H1 (cell line): ENCODE results near the gene IQCH. TPM values are rescaled to one million over a fixed set of nuclear protein-coding genes. Genes with fewer than 3 reads are reported as not detected.

Experiments used
- CTCF ChIA-PET: fragments of 300-600 bp; sonication (Branson Sonifier 250); formaldehyde crosslinking; loops from one replicate; lab custom pipeline; 2021; ENCODE audit not compliant: partially characterized antibody; lab: Charles Lee
- POLR2A ChIA-PET: fragments of 300-600 bp; sonication (Branson Sonifier 250); formaldehyde crosslinking; loops from one replicate; lab custom pipeline; 2021; ENCODE audit warnings: inconsistent platforms; ENCODE audit not compliant: partially characterized antibody; lab: Charles Lee
- DNase-seq, 2 experiments: peaks; one replicate each; pipeline versions ENCODE4 v3.0.0 to v3.0.0-alpha.2; 2010 to 2022; ENCODE audit warnings: low spot score in 2 of 2, low read depth in 1 of 2, mixed read lengths in 1 of 2
- FAIRE-seq: peaks from 2 replicates; lab custom pipeline; 2011; peaks lifted over from hg19 to GRCh38; lab: Jason Lieb, UNC
- H2AFZ ChIP-seq: 2 replicates; pipeline ENCODE4 v1.8.1; 2012; ENCODE audit warnings: low read length, inconsistent platforms
- H2AK5ac ChIP-seq: 2 replicates; pipeline ENCODE4 v1.6.1; 2013; ENCODE audit warnings: low read depth, low read length
- H2BK120ac ChIP-seq: replicated peaks from 2 replicates; pipeline ENCODE3; 2013; ENCODE audit warnings: low read depth, low read length, inconsistent platforms
- H2BK12ac ChIP-seq: 2 replicates; pipeline ENCODE4 v1.6.1; 2013; ENCODE audit warnings: low read depth, low read length
- H2BK15ac ChIP-seq: 2 replicates; pipeline ENCODE4 v1.6.1; 2013; ENCODE audit warnings: low read length
- H2BK20ac ChIP-seq: 2 replicates; pipeline ENCODE4 v1.6.1; 2013; ENCODE audit warnings: low read length
- H2BK5ac ChIP-seq: 2 replicates; pipeline ENCODE4 v1.6.1; 2013; ENCODE audit warnings: low read depth, low read length
- H3K14ac ChIP-seq: 2 replicates; pipeline ENCODE4 v1.6.1; 2013; ENCODE audit warnings: inconsistent platforms; ENCODE audit not compliant: insufficient read length
- H3K18ac ChIP-seq: 2 replicates; pipeline ENCODE4 v1.6.1; 2013; ENCODE audit warnings: low read length; ENCODE audit errors: extremely low read depth
- H3K23ac ChIP-seq: 2 replicates; pipeline ENCODE4 v1.6.1; 2013; ENCODE audit warnings: inconsistent platforms; ENCODE audit not compliant: insufficient read length
- H3K23me2 ChIP-seq: 2 replicates; pipeline ENCODE4 v1.6.1; 2013; ENCODE audit warnings: low read depth, low read length
- H3K27ac ChIP-seq: 2 replicates; pipeline ENCODE4 v1.6.1; 2011; ENCODE audit warnings: low read depth, low read length, inconsistent platforms
- H3K27me3 ChIP-seq, 4 experiments: replicated peaks in 1 of 4; 1 replicate in 1 of 4; 2 replicates in 3 of 4; pipeline versions ENCODE4 v1.6.1 to v1.8.1; 2011 to 2013; ENCODE audit warnings: low read length in 3 of 4, mild to moderate bottlenecking in 3 of 4, inconsistent platforms in 2 of 4, mixed read lengths in 2 of 4, moderate library complexity in 1 of 4; ENCODE audit not compliant: control insufficient read depth in 3 of 4, insufficient read depth in 3 of 4; ENCODE audit errors: extremely low read depth in 1 of 4
- H3K36me3 ChIP-seq, 4 experiments: 2 replicates each; pipeline versions ENCODE4 v1.6.1 to v1.8.1; 2011 to 2013; ENCODE audit warnings: mild to moderate bottlenecking in 4 of 4, low read length in 3 of 4, moderate library complexity in 2 of 4, control low read depth in 1 of 4, inconsistent platforms in 1 of 4; ENCODE audit not compliant: insufficient read depth in 4 of 4, control insufficient read depth in 2 of 4
- H3K4ac ChIP-seq: replicated peaks from 2 replicates; pipeline ENCODE3; 2013; ENCODE audit warnings: low read length, low read depth, mixed read lengths, inconsistent platforms; ENCODE audit not compliant: insufficient read length
- H3K4me1 ChIP-seq, 4 experiments: replicated peaks in 1 of 4; 1 replicate in 1 of 4; 2 replicates in 3 of 4; pipeline versions ENCODE4 v1.6.1 to v1.8.1; 2011 to 2013; ENCODE audit warnings: low read length in 3 of 4, inconsistent platforms in 2 of 4, mixed read lengths in 1 of 4; ENCODE audit not compliant: insufficient read depth in 4 of 4, control insufficient read depth in 3 of 4
- H3K4me2 ChIP-seq, 2 experiments: 2 replicates each; pipeline versions ENCODE4 v1.6.1 to v1.8.1; 2011 to 2013; ENCODE audit warnings: low read depth in 2 of 2, low read length in 2 of 2, control low read depth in 1 of 2, inconsistent platforms in 1 of 2, mild to moderate bottlenecking in 1 of 2; ENCODE audit not compliant: insufficient read depth in 1 of 2
- H3K4me3 ChIP-seq, 4 experiments: fragments of 200-600, 300-600 bp in 1 of 4; sonication (generic), shearing (Covaris generic), sonication (Bioruptor Twin) in 1 of 4; 2 replicates each; pipeline versions ENCODE4 v1.5.1 to v1.8.1; 2011 to 2016; ENCODE audit warnings: low read length in 4 of 4, low read depth in 3 of 4, control low read depth in 2 of 4, inconsistent platforms in 2 of 4, mild to moderate bottlenecking in 2 of 4, mixed read lengths in 1 of 4, moderate library complexity in 1 of 4; ENCODE audit not compliant: insufficient read depth in 2 of 4; ENCODE audit errors: extremely low read depth in 1 of 4
- H3K56ac ChIP-seq: replicated peaks from 2 replicates; pipeline ENCODE3; 2013; ENCODE audit warnings: low read depth, mild to moderate bottlenecking, mixed read lengths, low read length, inconsistent platforms; ENCODE audit not compliant: insufficient read length
- H3K79me1 ChIP-seq: 2 replicates; pipeline ENCODE4 v1.6.1; 2013; ENCODE audit warnings: low read depth, low read length, control low read depth
- H3K79me2 ChIP-seq, 2 experiments: 2 replicates each; pipeline versions ENCODE4 v1.6.1 to v1.8.1; 2012 to 2013; ENCODE audit warnings: low read length in 2 of 2, mild to moderate bottlenecking in 2 of 2, inconsistent platforms in 1 of 2; ENCODE audit not compliant: insufficient read depth in 2 of 2, control insufficient read depth in 1 of 2
- H3K9ac ChIP-seq, 4 experiments: replicated peaks in 1 of 4; 1 replicate in 1 of 4; 2 replicates in 3 of 4; pipeline versions ENCODE4 v1.6.1 to v1.8.1; 2011 to 2013; ENCODE audit warnings: low read depth in 3 of 4, low read length in 3 of 4, control low read depth in 2 of 4, mild to moderate bottlenecking in 2 of 4, moderate library complexity in 2 of 4, inconsistent platforms in 1 of 4; ENCODE audit errors: extremely low read depth in 1 of 4
- H3K9me3 ChIP-seq, 2 experiments: 2 replicates each; pipeline versions ENCODE4 v1.6.1 to v1.8.1; 2012 to 2013; ENCODE audit warnings: mild to moderate bottlenecking in 2 of 2, moderate library complexity in 2 of 2, control low read depth in 1 of 2, inconsistent platforms in 1 of 2, low read depth in 1 of 2, low read length in 1 of 2, mixed read lengths in 1 of 2; ENCODE audit not compliant: insufficient read depth in 2 of 2
- H4K20me1 ChIP-seq, 2 experiments: replicated peaks in 1 of 2; 2 replicates each; pipeline versions ENCODE3 to v1.8.1; 2011 to 2013; ENCODE audit warnings: inconsistent platforms in 2 of 2, low read length in 2 of 2, mild to moderate bottlenecking in 1 of 2; ENCODE audit not compliant: insufficient read depth in 2 of 2, control insufficient read depth in 1 of 2
- H4K5ac ChIP-seq: 2 replicates; pipeline ENCODE4 v1.6.1; 2013; ENCODE audit warnings: low read length, low read depth, mixed read lengths, inconsistent platforms; ENCODE audit not compliant: insufficient read length
- H4K8ac ChIP-seq: 2 replicates; pipeline ENCODE4 v1.8.0; 2013; ENCODE audit warnings: mild to moderate bottlenecking, moderate library complexity, low read length, inconsistent platforms; ENCODE audit not compliant: insufficient read depth; ENCODE audit errors: extremely low read depth
- H4K91ac ChIP-seq: replicated peaks from 2 replicates; pipeline ENCODE3; 2013; ENCODE audit warnings: low read length, mixed read lengths, inconsistent platforms; ENCODE audit not compliant: insufficient read length
- BACH1 ChIP-seq: IDR thresholded peaks from 2 replicates; pipeline ENCODE4 v1.6.1; 2012; ENCODE audit warnings: low read length, improper control_type of control experiment
- CTCF ChIP-seq, 3 experiments: IDR thresholded peaks; 1 replicate in 2 of 3; 2 replicates in 1 of 3; pipeline versions ENCODE4 v1.5.1 to v1.6.1; 2011; ENCODE audit warnings: low read length in 3 of 3, mild to moderate bottlenecking in 3 of 3, inconsistent platforms in 2 of 3, low read depth in 1 of 3, moderate library complexity in 1 of 3; ENCODE audit not compliant: insufficient read depth in 1 of 3; ENCODE audit errors: control extremely low read depth in 1 of 3
- RAD21 ChIP-seq, 2 experiments: IDR thresholded peaks in 1 of 2; conservative IDR thresholded peaks in 1 of 2; 2 replicates each; pipeline ENCODE4 v1.6.1; 2011; ENCODE audit warnings: low read depth in 2 of 2, low read length in 2 of 2, improper control_type of control experiment in 1 of 2, inconsistent platforms in 1 of 2, mild to moderate bottlenecking in 1 of 2, moderate library complexity in 1 of 2
- WGBS, 2 experiments: shearing (Covaris generic) in 1 of 2; methylation state at CpG; one replicate each; pipeline versions ENCODE4 v1.1.6 to v1.1.7; 2013 to 2015; ENCODE audit warnings: low lambda C conversion rate in 2 of 2, mixed read lengths in 2 of 2, inconsistent platforms in 1 of 2, low coverage in 1 of 2, missing lambda C conversion rate in 1 of 2; ENCODE audit not compliant: insufficient replicate concordance in 2 of 2, insufficient coverage in 1 of 2, insufficient read length in 1 of 2; ENCODE audit errors: extremely low coverage in 1 of 2, missing lambda C conversion rate in 1 of 2; 5-methylcytosine and 5-hydroxymethylcytosine counted together
- polyA plus RNA-seq, 7 experiments: library from polyadenylated mRNA; depleted of rRNA in 3 of 7; stranded (reverse) in 5 of 7; unstranded in 2 of 7; fragments of >200 nt in 5 of 7; fragments of 200-250 nt in 2 of 7; gene quantifications; 1 replicate in 5 of 7; 2 replicates in 1 of 7; 4 replicates in 1 of 7; pipeline versions ENCODE4 v1.2.1 to v1.2.3, GENCODE V29; 2011 to 2013; ENCODE audit warnings: missing spikeins in 2 of 7, mixed read lengths in 2 of 7
- total RNA-seq: library from RNA; stranded (reverse); fragmentation: NEBNext Ultra II Directional; extraction: Animal tissue kit (Norgen Biotek cat#: 25700); gene quantifications from 2 replicates; pipeline ENCODE4 v1.2.1, GENCODE V29; 2021

The IQCH gene
- total and polyA plus RNA-seq, 2 of the 8 experiments (the other 6 are each of a cell fraction or from before 2014, with no cell fraction given): 0.60 to 1.9 TPM

GRCh38 chr15:67456677-67457529 lies 202.3 kb downstream of the IQCH start:
- no peak for TF ChIP-seq BACH1
- peak; percentile 82 to 87 for TF ChIP-seq RAD21 (IDR thresholded peaks at IDR 0.05 in 1 of 2, conservative IDR thresholded peaks at IDR 0.05 in 1 of 2; ENCODE audit: low read depth in 2 of 2, low read length in 2 of 2)
- peak; percentile 85 to 92 (median 89) for TF ChIP-seq CTCF (IDR thresholded peaks at IDR 0.05; ENCODE audit: control extremely low read depth in 1 of 3, insufficient read depth in 1 of 3, low read depth in 1 of 3, low read length in 3 of 3)
- POLR2A ChIA-PET: no interaction called here
- Histone ChIP-seq H3K23me2 (no peaks in the 10 kb centered on the region), H3K79me1 (no peaks in the 10 kb centered on the region), H3K4me3 (no peak overlapping the region), H3K14ac (no peak overlapping the region), H2BK12ac (no peak overlapping the region), H3K4me2 (no peak overlapping the region), H3K56ac (no peak overlapping the region), H2BK20ac (no peak overlapping the region), H4K5ac (no peak overlapping the region), H3K4ac (no peak overlapping the region), H2AK5ac (no peak overlapping the region), H3K27ac (no peak overlapping the region), H2BK120ac (no peak overlapping the region), H3K27me3 (no peaks in the 10 kb centered on the region), H3K18ac (no peak overlapping the region), H2AFZ (no peak overlapping the region), H3K9ac (no peak overlapping the region), H3K23ac (no peak overlapping the region), H3K79me2 (no peaks in the 10 kb centered on the region), H4K91ac (no peak overlapping the region), H2BK15ac (no peak overlapping the region), H2BK5ac (no peak overlapping the region), H3K9me3 (peaks cover 4 to 13% of the 10 kb centered on the region in 2 experiments; a peak in 1 of 4 replicates), H4K20me1 (no peaks in the 10 kb centered on the region), H4K8ac (no peak overlapping the region), H3K36me3 (no peaks in the 10 kb centered on the region), H3K4me1 (no peaks in the 10 kb centered on the region)
- 49% methylated on average over 8 of the region's 8 CpGs; no CpG with 5 or more reads in 1 of the 2 experiments for WGBS, 2 experiments
- DNase-seq (peak; percentile 23 to 96), FAIRE-seq (peak; percentile 74)
- CTCF ChIA-PET: interaction anchor here (0.5 to 3.7 kb wide), 56 partner anchors 10 to 736 kb away, joined by 3 to 31 read pairs (median 3); no protein-coding TSS in a partner anchor
